Measurements from ENCODE around the gene NXPH4. TPM values are rescaled to one million over a fixed set of nuclear protein-coding genes. Genes with fewer than 3 reads are reported as not detected.

NXPH4 gene
- total RNA-seq, 6 experiments from 2014 or later = 0.87 to 1.5 (median 1.2) TPM; not detected in 3

GRCh38 chr12:57261428-57261865 lies 44.9 kb downstream of the NXPH4 start:
- H3K27me3 ChIP-seq = no peaks in the 10 kb centered on the region
- 30% methylated on average over 2 of the region's 2 CpGs for WGBS (ENCODE audit: insufficient coverage, low coverage, low lambda C conversion rate, missing lambda C conversion rate)
- no peak for DNase-seq
- H3K4me1 ChIP-seq = peaks cover 0 to 65% (median 36%) of the 10 kb centered on the region in 4 donors
- TF ChIP-seq CTCF (IDR thresholded peaks at IDR 0.05) = no peak
- TF ChIP-seq POLR2A (IDR thresholded peaks at IDR 0.05) = no peak
- H3K4me3 ChIP-seq = no peak overlapping the region
- peaks cover 4 to 25% (median 14%) of the 10 kb centered on the region in 4 donors for H3K36me3 ChIP-seq
- H3K27ac ChIP-seq = peak overlapping the region; percentile 82 to 88 (median 87)
- ATAC-seq = peak in 3 of 4 donors; percentile 4 to 34 (median 5)
- no peaks in the 10 kb centered on the region for H3K9me3 ChIP-seq
- intact Hi-C loops (cut with DNase I) = no loop called here

- Histone ChIP-seq H3K9me3 (no peaks in the 10 kb centered on the region), H3K4me1 (peaks cover 0 to 65% (median 36%) of the 10 kb centered on the region in 4 donors), H3K4me3 (no peak overlapping the region), H3K27ac (peak overlapping the region; percentile 0 to 88 (median 82)), H3K27me3 (no peaks in the 10 kb centered on the region), H3K36me3 (peaks cover 2 to 26% (median 11%) of the 10 kb centered on the region in 4 donors)
- TF ChIP-seq POLR2A (IDR thresholded peaks at IDR 0.05) = no peak
- TF ChIP-seq CTCF (IDR thresholded peaks at IDR 0.05) = no peak
- DNase-seq (no peak), ATAC-seq (no peak)
- intact Hi-C loops (cut with DNase I) = no loop called here
- 81% methylated on average over 3 of the region's 3 CpGs for WGBS (ENCODE audit: insufficient coverage, low coverage, low lambda C conversion rate, missing lambda C conversion rate)
These were observed 45.7 kb downstream of the NXPH4 start for GRCh38 chr12:57262126-57262822.

GRCh38 chr12:57263096-57263495 lies 46.5 kb downstream of the NXPH4 start:
- DNase-seq = no peak
- H3K4me1 ChIP-seq = peaks cover 0 to 60% (median 33%) of the 10 kb centered on the region in 4 donors
- H3K27me3 ChIP-seq = no peaks in the 10 kb centered on the region
- intact Hi-C loops (cut with DNase I) = no loop called here
- ATAC-seq = no peak
- peaks cover 0 to 27% (median 10%) of the 10 kb centered on the region in 4 donors for H3K36me3 ChIP-seq
- H3K27ac ChIP-seq = peak overlapping the region in 2 of 3 donors; percentile 16 to 82
- H3K4me3 ChIP-seq = no peak overlapping the region
- H3K9me3 ChIP-seq = no peaks in the 10 kb centered on the region
- 76% methylated on average over 2 of the region's 2 CpGs for WGBS (ENCODE audit: insufficient coverage, low coverage, low lambda C conversion rate, missing lambda C conversion rate)
- TF ChIP-seq POLR2A (IDR thresholded peaks at IDR 0.05) (no peak), CTCF (IDR thresholded peaks at IDR 0.05) (no peak)

GRCh38 chr12:57266681-57267080 lies 50.1 kb downstream of the NXPH4 start:
- no peaks in the 10 kb centered on the region for H3K27me3 ChIP-seq
- no peaks in the 10 kb centered on the region for H3K9me3 ChIP-seq
- peaks cover 0 to 30% (median 11%) of the 10 kb centered on the region in 4 donors for H3K4me1 ChIP-seq
- H3K4me3 ChIP-seq = no peak overlapping the region
- intact Hi-C loops (cut with DNase I) = no loop called here
- DNase-seq (no peak), ATAC-seq (no peak)
- TF ChIP-seq POLR2A (IDR thresholded peaks at IDR 0.05) = no peak
- TF ChIP-seq CTCF (IDR thresholded peaks at IDR 0.05) = no peak
- peaks cover 0 to 45% (median 20%) of the 10 kb centered on the region in 4 donors for H3K36me3 ChIP-seq
- no peak overlapping the region for H3K27ac ChIP-seq

All from right lobe of liver (tissue), 6 donors.